ENCODE measurements around the gene ARHGAP24. TPM values are rescaled to one million over a fixed set of nuclear protein-coding genes. Genes with fewer than 3 reads are reported as not detected.
"Not testable (repeated sequence)": the region's sequence is repeated elsewhere in the genome, so short reads cannot be mapped to it uniquely, and the experiment has no call there.

ARHGAP24 gene
- total RNA-seq, 1 experiment from 2014 or later, result 6.3 TPM

GRCh38 chr4:86015412-86016350 is 540.7 kb downstream of the ARHGAP24 start:
- DNase-seq (ENCODE audit: low spot score), result no peak

- no peak for DNase-seq (ENCODE audit: low spot score)
These were observed 544.4 kb downstream of the ARHGAP24 start for GRCh38 chr4:86019362-86019761.

GRCh38 chr4:86019906-86020305 is 545.0 kb downstream of the ARHGAP24 start:
- no peak for DNase-seq (ENCODE audit: low spot score)

GRCh38 chr4:86021671-86022070 is 546.7 kb downstream of the ARHGAP24 start:
- not testable (repeated sequence) for DNase-seq (ENCODE audit: low spot score)

- no peak for DNase-seq (ENCODE audit: low spot score)
These were observed 551.8 kb downstream of the ARHGAP24 start for GRCh38 chr4:86026720-86027119.

- no peak for DNase-seq (ENCODE audit: low spot score)
These were observed 557.0 kb downstream of the ARHGAP24 start for GRCh38 chr4:86031927-86032326.

GRCh38 chr4:86032476-86033022 is 557.6 kb downstream of the ARHGAP24 start:
- DNase-seq (ENCODE audit: low spot score), result peak; percentile 72

GRCh38 chr4:86033171-86033570 is 558.2 kb downstream of the ARHGAP24 start:
- peak; percentile 77 for DNase-seq (ENCODE audit: low spot score)

GRCh38 chr4:86034616-86035015 is 559.7 kb downstream of the ARHGAP24 start:
- DNase-seq (ENCODE audit: low spot score), result no peak

GRCh38 chr4:86035688-86036087 is 560.7 kb downstream of the ARHGAP24 start:
- DNase-seq (ENCODE audit: low spot score), result no peak

GRCh38 chr4:86036736-86037135 is 561.8 kb downstream of the ARHGAP24 start:
- DNase-seq (ENCODE audit: low spot score), result peak; percentile 64

- no peak for DNase-seq (ENCODE audit: low spot score)
These were observed 563.1 kb downstream of the ARHGAP24 start for GRCh38 chr4:86038037-86038436.

GRCh38 chr4:86043755-86044592 is 569.0 kb downstream of the ARHGAP24 start:
- DNase-seq (ENCODE audit: low spot score), result peak; percentile 45

GRCh38 chr4:86044593-86044985 is 569.6 kb downstream of the ARHGAP24 start:
- DNase-seq (ENCODE audit: low spot score), result no peak

GRCh38 chr4:86048426-86048825 is 573.5 kb downstream of the ARHGAP24 start:
- no peak for DNase-seq (ENCODE audit: low spot score)

GRCh38 chr4:86050496-86050895 is 575.5 kb downstream of the ARHGAP24 start:
- no peak for DNase-seq (ENCODE audit: low spot score)
